ENCODE data around the gene UNC5A. TPM values are rescaled to one million over a fixed set of nuclear protein-coding genes. Genes with fewer than 3 reads are reported as not detected.
A peak's percentile ranks its signal among the peaks of the same experiment; 100 is the strongest.

Gene UNC5A
- total RNA-seq, 2 donors from 2014 or later: 0.89 to 1.4 TPM

DNA sequence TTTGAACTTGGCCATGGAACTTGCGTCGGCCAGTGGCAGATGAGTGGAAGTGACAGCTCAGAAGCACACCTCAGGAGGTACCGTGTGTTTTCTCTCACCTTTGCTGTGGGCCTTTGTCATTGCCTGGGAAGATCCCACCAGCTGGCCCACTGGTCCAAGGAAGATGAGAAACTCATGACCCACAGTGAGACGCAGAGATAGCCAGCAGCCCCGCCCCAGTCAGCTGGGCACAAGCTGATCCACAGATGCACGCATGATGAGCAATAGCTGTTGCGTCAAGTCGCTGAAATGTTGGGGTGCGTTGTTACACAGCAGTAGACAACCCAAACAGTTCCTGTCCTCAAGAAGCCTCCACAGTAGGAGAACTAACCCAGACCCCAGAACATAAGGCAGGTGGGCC, 30.8 kb upstream of the UNC5A start:
- Mint-ChIP-seq H3K27me3 (ENCODE audit: insufficient read depth) (peaks cover 6% of the 10 kb centered on the region), H3K36me3 (ENCODE audit: low read depth) (no peaks in the 10 kb centered on the region), H3K9me3 (no peaks in the 10 kb centered on the region), H3K27ac (no peak overlapping the region), H3K4me3 (no peak overlapping the region), H3K4me1 (peaks cover 13% of the 10 kb centered on the region)
- H3K4me3 ChIP-seq (ENCODE audit: low read length): no peak overlapping the region
- 95 to 100% methylated on average over 8 to 9 of the region's 9 CpGs for WGBS, 2 experiments (ENCODE audit: insufficient coverage in 1 of 2, insufficient read length in 1 of 2)
- DNase-seq: peak; percentile 30
- H3K4me1 ChIP-seq (ENCODE audit: control insufficient read depth, insufficient read depth, low read length): no peaks in the 10 kb centered on the region
- H3K9me3 ChIP-seq (ENCODE audit: control insufficient read depth, low read length): no peaks in the 10 kb centered on the region
- H3K9ac ChIP-seq (ENCODE audit: extremely low read depth, low read length, poor library complexity, severe bottlenecking): no peak overlapping the region
- TF ChIP-seq, protein P1, sequence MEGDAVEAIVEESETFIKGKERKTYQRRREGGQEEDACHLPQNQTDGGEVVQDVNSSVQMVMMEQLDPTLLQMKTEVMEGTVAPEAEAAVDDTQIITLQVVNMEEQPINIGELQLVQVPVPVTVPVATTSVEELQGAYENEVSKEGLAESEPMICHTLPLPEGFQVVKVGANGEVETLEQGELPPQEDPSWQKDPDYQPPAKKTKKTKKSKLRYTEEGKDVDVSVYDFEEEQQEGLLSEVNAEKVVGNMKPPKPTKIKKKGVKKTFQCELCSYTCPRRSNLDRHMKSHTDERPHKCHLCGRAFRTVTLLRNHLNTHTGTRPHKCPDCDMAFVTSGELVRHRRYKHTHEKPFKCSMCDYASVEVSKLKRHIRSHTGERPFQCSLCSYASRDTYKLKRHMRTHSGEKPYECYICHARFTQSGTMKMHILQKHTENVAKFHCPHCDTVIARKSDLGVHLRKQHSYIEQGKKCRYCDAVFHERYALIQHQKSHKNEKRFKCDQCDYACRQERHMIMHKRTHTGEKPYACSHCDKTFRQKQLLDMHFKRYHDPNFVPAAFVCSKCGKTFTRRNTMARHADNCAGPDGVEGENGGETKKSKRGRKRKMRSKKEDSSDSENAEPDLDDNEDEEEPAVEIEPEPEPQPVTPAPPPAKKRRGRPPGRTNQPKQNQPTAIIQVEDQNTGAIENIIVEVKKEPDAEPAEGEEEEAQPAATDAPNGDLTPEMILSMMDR (conservative IDR thresholded peaks at IDR 0.05): no peak
- H3K27me3 ChIP-seq (ENCODE audit: control insufficient read depth, insufficient read depth, low read length, poor library complexity, severe bottlenecking): no peaks in the 10 kb centered on the region
- no peak overlapping the region for H3K27ac ChIP-seq (ENCODE audit: low read depth, low read length)
- no peaks in the 10 kb centered on the region for H3K36me3 ChIP-seq (ENCODE audit: control insufficient read depth, insufficient read depth, low read length)

DNA sequence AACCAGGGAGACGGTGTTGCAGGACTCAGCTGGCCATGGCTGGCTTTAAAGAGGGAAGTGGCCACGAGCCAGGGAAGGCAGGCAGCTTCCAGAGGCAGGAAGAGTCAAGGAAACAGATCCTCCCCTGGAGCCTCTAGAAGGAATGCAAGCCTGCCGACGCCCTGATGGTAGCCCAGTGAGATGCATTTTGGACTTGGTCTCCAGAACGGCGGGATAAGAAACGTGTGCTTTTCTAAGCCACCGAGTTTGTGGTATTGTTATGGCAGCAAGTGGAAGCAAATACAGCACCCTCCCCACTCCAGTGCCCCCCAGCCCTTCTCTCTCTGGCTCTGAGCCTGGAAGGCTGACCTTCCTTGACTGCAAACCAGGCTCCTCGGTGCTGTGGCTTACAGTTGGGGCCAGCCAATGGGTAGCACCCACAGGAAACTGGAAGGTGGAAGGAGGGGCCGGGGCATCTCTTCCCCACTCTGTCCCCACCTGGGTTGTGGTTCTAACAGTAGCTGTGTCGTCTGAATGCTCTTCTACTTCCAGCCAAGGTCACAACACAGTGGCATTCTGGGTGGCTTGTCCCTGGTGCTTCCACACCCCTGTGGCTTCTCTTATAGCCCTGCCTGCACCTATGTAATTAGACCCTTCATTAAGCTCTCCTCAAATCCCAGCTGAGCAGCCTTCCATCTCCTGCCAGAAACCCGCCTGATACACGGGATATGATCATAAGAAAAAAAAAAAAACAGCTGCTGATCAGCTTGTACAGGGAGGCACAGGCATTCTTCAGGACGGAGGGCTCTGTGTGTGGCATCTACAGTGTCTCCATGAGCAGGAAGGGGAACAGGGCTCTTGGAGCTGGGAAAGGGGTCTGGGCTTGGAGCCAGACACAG, 29.9 kb upstream of the UNC5A start:
- no peaks in the 10 kb centered on the region for H3K9me3 Mint-ChIP-seq
- H3K27ac Mint-ChIP-seq: no peak overlapping the region
- Histone ChIP-seq H3K9me3 (ENCODE audit: control insufficient read depth, low read length) (no peaks in the 10 kb centered on the region), H3K4me1 (ENCODE audit: control insufficient read depth, insufficient read depth, low read length) (peaks cover 4% of the 10 kb centered on the region), H3K27me3 (ENCODE audit: control insufficient read depth, insufficient read depth, low read length, poor library complexity, severe bottlenecking) (no peaks in the 10 kb centered on the region), H3K27ac (ENCODE audit: low read depth, low read length) (no peak overlapping the region), H3K4me3 (ENCODE audit: low read length) (no peak overlapping the region), H3K9ac (ENCODE audit: extremely low read depth, low read length, poor library complexity, severe bottlenecking) (no peak overlapping the region), H3K36me3 (ENCODE audit: control insufficient read depth, insufficient read depth, low read length) (no peaks in the 10 kb centered on the region)
- H3K4me3 Mint-ChIP-seq: no peak overlapping the region
- 84 to 89% methylated on average over 8 to 14 of the region's 14 CpGs for WGBS, 2 experiments (ENCODE audit: insufficient coverage in 1 of 2, insufficient read length in 1 of 2)
- TF ChIP-seq, protein P1 (conservative IDR thresholded peaks at IDR 0.05): no peak
- peaks cover 6% of the 10 kb centered on the region for H3K27me3 Mint-ChIP-seq (ENCODE audit: insufficient read depth)
- DNase-seq: peak; percentile 39
- no peaks in the 10 kb centered on the region for H3K36me3 Mint-ChIP-seq (ENCODE audit: low read depth)
- H3K4me1 Mint-ChIP-seq: peaks cover 12% of the 10 kb centered on the region

DNA sequence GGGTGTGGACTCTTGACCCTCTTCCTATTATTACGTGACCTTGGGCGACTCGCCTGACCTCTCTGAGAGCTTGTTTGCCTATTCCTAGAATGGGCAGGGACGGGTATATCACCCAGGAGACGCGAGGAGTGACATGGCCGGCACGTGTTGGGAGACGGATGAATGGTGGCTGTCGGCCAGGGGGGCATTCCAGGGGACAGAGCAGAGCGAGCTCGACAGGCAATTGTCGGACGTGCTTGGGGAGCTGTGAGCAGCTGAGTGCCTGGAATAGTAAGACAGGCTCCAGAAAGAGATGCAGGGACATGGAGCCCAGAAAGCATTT, 29.3 kb upstream of the UNC5A start:
- Histone ChIP-seq H3K27me3 (ENCODE audit: control insufficient read depth, insufficient read depth, low read length, poor library complexity, severe bottlenecking) (no peaks in the 10 kb centered on the region), H3K27ac (ENCODE audit: low read depth, low read length) (no peak overlapping the region), H3K4me3 (ENCODE audit: low read length) (no peak overlapping the region), H3K9me3 (ENCODE audit: control insufficient read depth, low read length) (no peaks in the 10 kb centered on the region), H3K9ac (ENCODE audit: extremely low read depth, low read length, poor library complexity, severe bottlenecking) (no peak overlapping the region), H3K4me1 (ENCODE audit: control insufficient read depth, insufficient read depth, low read length) (peaks cover 4% of the 10 kb centered on the region), H3K36me3 (ENCODE audit: control insufficient read depth, insufficient read depth, low read length) (no peaks in the 10 kb centered on the region)
- TF ChIP-seq, protein P1 (conservative IDR thresholded peaks at IDR 0.05): no peak
- Mint-ChIP-seq H3K4me1 (peaks cover 12% of the 10 kb centered on the region), H3K36me3 (ENCODE audit: low read depth) (no peaks in the 10 kb centered on the region), H3K27me3 (ENCODE audit: insufficient read depth) (peaks cover 6% of the 10 kb centered on the region), H3K27ac (no peak overlapping the region), H3K9me3 (no peaks in the 10 kb centered on the region), H3K4me3 (no peak overlapping the region)
- peak; percentile 35 for DNase-seq
- WGBS, 2 experiments (ENCODE audit: insufficient coverage in 1 of 2, insufficient read length in 1 of 2): 63 to 86% methylated on average over 11 to 14 of the region's 14 CpGs

All from endodermal cell (in vitro differentiated cells).